GM12878 (cell line): ENCODE results near the gene DNAJC5. TPM values are rescaled to one million over a fixed set of nuclear protein-coding genes. Genes with fewer than 3 reads are reported as not detected.
A peak's percentile ranks its signal among the peaks of the same experiment; 100 is the strongest.

Source experiments
- ATAC-seq: fragments of 200-7000 bp; cut with Tn5 transposase; 3 replicates; pipeline ENCODE4 v1.9.1; 2020; ENCODE audit warnings: mild to moderate bottlenecking, moderate library complexity
- BruUV-seq: library from RNA; stranded (reverse); fragments of 400-500 nt; replicated peaks from 2 replicates; lab custom pipeline; 2021; lab: Mats Ljungman, UMichigan
- CTCF ChIA-PET: fragments of 300-600 bp; sonication (Branson Sonifier 250); formaldehyde crosslinking; extraction: SDS; loops from one replicate; lab custom pipeline; 2021; ENCODE audit warnings: inconsistent platforms; lab: Yijun Ruan, JAX
- POLR2A ChIA-PET: fragments of 350-600 bp; formaldehyde crosslinking; extraction: SDS; loops from one replicate; lab custom pipeline; 2021; ENCODE audit warnings: inconsistent platforms; lab: Charles Lee
- RAD21 ChIA-PET: fragments of 300-600 bp; sonication (Branson Sonifier 250); formaldehyde crosslinking; loops from one replicate; lab custom pipeline; 2023; ENCODE audit warnings: antibody characterized with exemption; ENCODE audit not compliant: unreplicated experiment; lab: Charles Lee
- SMC1A ChIA-PET: fragments of 300-600 bp; sonication (Branson Sonifier 250); formaldehyde crosslinking; loops from one replicate; lab custom pipeline; 2023; ENCODE audit not compliant: unreplicated experiment, uncharacterized antibody; lab: Charles Lee
- DNase-seq: peaks from one replicate; pipeline ENCODE4 v3.0.0-alpha.2; 2011; ENCODE audit warnings: low read depth, low spot score
- FAIRE-seq: peaks from 3 replicates; lab custom pipeline; 2011; peaks lifted over from hg19 to GRCh38; lab: Jason Lieb, UNC
- H2AFZ ChIP-seq: 2 replicates; pipeline ENCODE4 v1.6.0; 2011; ENCODE audit warnings: low read depth, low read length, control low read depth; ENCODE audit not compliant: control insufficient read depth
- H3K27ac ChIP-seq: 2 replicates; pipeline ENCODE4 v1.5.1; 2011; ENCODE audit warnings: control low read depth; ENCODE audit not compliant: control insufficient read depth, insufficient read depth
- H3K27me3 ChIP-seq, 2 experiments: replicated peaks in 1 of 2; 2 replicates each; pipeline versions ENCODE4 v1.6.0 to v1.6.1; 2011; ENCODE audit warnings: low read length in 1 of 2; ENCODE audit not compliant: control insufficient read depth in 2 of 2, insufficient read depth in 2 of 2
- H3K36me3 ChIP-seq, 2 experiments: 2 replicates each; pipeline ENCODE4 v1.5.1; 2011; ENCODE audit warnings: low read length in 1 of 2; ENCODE audit not compliant: control insufficient read depth in 2 of 2, insufficient read depth in 2 of 2
- H3K4me1 ChIP-seq: 2 replicates; pipeline ENCODE4 v1.6.1; 2011; ENCODE audit warnings: mild to moderate bottlenecking, low read length, moderate library complexity, mixed read lengths; ENCODE audit not compliant: control insufficient read depth, insufficient read depth
- H3K4me2 ChIP-seq: 2 replicates; pipeline ENCODE4 v1.6.0; 2011; ENCODE audit warnings: control low read depth; ENCODE audit not compliant: control insufficient read depth, insufficient read depth
- H3K4me3 ChIP-seq: fragments of 200-600 bp; sonication (generic); 2 replicates; pipeline ENCODE4 v1.5.1; 2016
- H3K79me2 ChIP-seq: 2 replicates; pipeline ENCODE4 v1.6.0; 2011; ENCODE audit warnings: low read length; ENCODE audit not compliant: control insufficient read depth, insufficient read depth
- H3K9ac ChIP-seq: 2 replicates; pipeline ENCODE4 v1.8.0; 2011; ENCODE audit warnings: low read length, control low read depth, mixed read lengths; ENCODE audit not compliant: control insufficient read depth, insufficient read depth
- H3K9me3 ChIP-seq: replicated peaks from 3 replicates; pipeline ENCODE4 v1.5.1; 2011; ENCODE audit warnings: mild to moderate bottlenecking, low read length; ENCODE audit not compliant: control insufficient read depth, insufficient read depth
- H4K20me1 ChIP-seq: 2 replicates; pipeline ENCODE4 v1.6.0; 2011; ENCODE audit not compliant: control insufficient read depth, insufficient read depth
- ATF3 ChIP-seq: IDR thresholded peaks from 2 replicates; pipeline ENCODE4 v1.6.1; 2011; ENCODE audit warnings: low read depth, mild to moderate bottlenecking, low read length, moderate library complexity, borderline replicate concordance; ENCODE audit errors: extremely low read depth
- BACH1 ChIP-seq: fragments of 450-650 bp; IDR thresholded peaks from 2 replicates; pipeline ENCODE4 v1.6.1; 2017; ENCODE audit warnings: mild to moderate bottlenecking, borderline replicate concordance
- DPF2 ChIP-seq: fragments of 450-650 bp; IDR thresholded peaks from 2 replicates; pipeline ENCODE4 v1.6.1; 2017; ENCODE audit warnings: mild to moderate bottlenecking
- GATAD2B ChIP-seq: fragments of 450-650 bp; conservative IDR thresholded peaks from 2 replicates; pipeline ENCODE4 v1.6.1; 2017; ENCODE audit warnings: low read depth, mild to moderate bottlenecking, moderate library complexity
- IKZF1 ChIP-seq: fragments of 450-650 bp; conservative IDR thresholded peaks from 2 replicates; pipeline ENCODE4 v1.6.1; 2017; ENCODE audit warnings: antibody characterized with exemption, mild to moderate bottlenecking
- MTA3 ChIP-seq: IDR thresholded peaks from 2 replicates; pipeline ENCODE4 v1.6.1; 2012; ENCODE audit warnings: low read length, inconsistent platforms, borderline replicate concordance
- NBN ChIP-seq: fragments of 450-650 bp; IDR thresholded peaks from 2 replicates; pipeline ENCODE4 v1.6.1; 2016
- NKRF ChIP-seq: fragments of 450-650 bp; conservative IDR thresholded peaks from 2 replicates; pipeline ENCODE4 v1.6.1; 2017; ENCODE audit warnings: mild to moderate bottlenecking, moderate library complexity
- NR2C1 ChIP-seq: fragments of 450-650 bp; IDR thresholded peaks from 2 replicates; pipeline ENCODE4 v1.6.1; 2017; ENCODE audit warnings: antibody characterized with exemption, mild to moderate bottlenecking, moderate library complexity
- NR2F1 ChIP-seq: fragments of 450-650 bp; conservative IDR thresholded peaks from 2 replicates; pipeline ENCODE4 v1.6.1; 2017; ENCODE audit warnings: mild to moderate bottlenecking
- REST ChIP-seq: IDR thresholded peaks from 2 replicates; pipeline ENCODE4 v1.6.1; 2012; ENCODE audit warnings: mild to moderate bottlenecking, low read depth, low read length
- TARDBP ChIP-seq: IDR thresholded peaks from 2 replicates; pipeline ENCODE4 v1.6.1; 2016; ENCODE audit warnings: borderline replicate concordance
- YY1 ChIP-seq: IDR thresholded peaks from 2 replicates; pipeline ENCODE4 v1.6.1; 2011; ENCODE audit warnings: low read depth, mild to moderate bottlenecking, low read length
- WGBS: methylation state at CpG from one replicate; pipeline ENCODE4 v1.1.6; 2016; ENCODE audit warnings: low lambda C conversion rate; ENCODE audit not compliant: insufficient replicate concordance, insufficient coverage; ENCODE audit errors: missing lambda C conversion rate; 5-methylcytosine and 5-hydroxymethylcytosine counted together
- in situ Hi-C: fragments of 300-500 bp; cut with MboI; formaldehyde crosslinking; loops from 9 replicates; pipeline ENCODE4 v1.14.3; 2018; ENCODE audit warnings: mixed read lengths
- intact Hi-C: fragments of 100-400 bp; cut with micrococcal nuclease; formaldehyde crosslinking; loops from one replicate; pipeline ENCODE4 v1.14.2; 2022; ENCODE audit not compliant: unreplicated experiment
- polyA plus RNA-seq, 11 experiments: library from polyadenylated mRNA; depleted of rRNA in 4 of 11; unstranded in 6 of 11; stranded (reverse) in 5 of 11; fragments of >200 nt; fragmentation: Nextera tagmentation in 4 of 11; fragmentation: Illumina TruSeq in 1 of 11; extraction: Ambion mirVana in 4 of 11; extraction: Trizol in 1 of 11; gene quantifications; 1 replicate in 1 of 11; 2 replicates in 10 of 11; pipeline versions ENCODE4 v1.2.1 to v1.2.3, GENCODE V29; 2011 to 2016; ENCODE audit warnings: inconsistent platforms in 2 of 11, missing spikeins in 2 of 11, low read depth in 1 of 11
- total RNA-seq, 4 experiments: library from RNA; depleted of rRNA in 3 of 4; stranded (reverse); fragments of >200 nt in 3 of 4; fragmentation: Illumina TruSeq in 1 of 4; extraction: Trizol in 1 of 4; gene quantifications; 2 replicates each; pipeline versions ENCODE4 v1.2.1 to v1.2.3, GENCODE V29; 2013 to 2021

Gene DNAJC5
- total and polyA plus RNA-seq, 10 of the 15 experiments (the other 5 are each of a cell fraction or from before 2014, with no cell fraction given), result 0.69 to 36.8 (median 17.0) TPM

GRCh38 chr20:63968928-63969760 lies 74.2 kb downstream of the DNAJC5 start:
- ChIA-PET POLR2A (interaction anchor here (1.4 kb wide), 1 partner anchor 12 kb away, joined by 11 read pairs; the partner anchor contains the start of gene UCKL1), RAD21 (no interaction called here), SMC1A (no interaction called here), CTCF (interaction anchor here (1.0 to 1.2 kb wide), 2 partner anchors 13 to 70 kb away, joined by 3 to 4 read pairs; no protein-coding TSS in a partner anchor)
- no peak for FAIRE-seq
- no peaks in the 10 kb centered on the region for H3K9me3 ChIP-seq
- H4K20me1 ChIP-seq, result no peaks in the 10 kb centered on the region
- no peaks in the 10 kb centered on the region for H3K27me3 ChIP-seq
- TF ChIP-seq NKRF (peak; percentile 58; the same call in 1 of the 2 replicates), IKZF1 (0 out of 2 replicates have a peak, but pooled peaks have one; percentile 29), NBN (no peak), NR2C1 (peak; percentile 62), ATF3 (no peak), NR2F1 (peak; percentile 90), DPF2 (peak; percentile 66; the same call in 1 of the 2 replicates), BACH1 (0 out of 2 replicates have a peak, but pooled peaks have one; percentile 52), TARDBP (no peak), MTA3 (no peak), REST (no peak), YY1 (peak; percentile 81), GATAD2B (peak; percentile 67; the same call in 1 of the 2 replicates)
- peaks cover 6 to 8% of the 10 kb centered on the region in 2 experiments; a peak in 3 of 4 replicates for H3K36me3 ChIP-seq
- WGBS, result 15% methylated on average over 24 of the region's 70 CpGs
- ATAC-seq, result no peak; the same call in 2 of the 3 replicates
- H3K27ac ChIP-seq, result peak overlapping the region; percentile 72
- no peak for DNase-seq
- H3K4me1 ChIP-seq, result peaks cover 11% of the 10 kb centered on the region
- in situ Hi-C loops (no loop called here), intact Hi-C loops (no loop called here)
- H3K4me2 ChIP-seq, result peak overlapping the region; percentile 97
- H3K79me2 ChIP-seq, result peaks cover 15% of the 10 kb centered on the region
- H3K9ac ChIP-seq, result peak overlapping the region; percentile 92
- 0 out of 2 replicates have a peak overlapping the region, but pooled peaks have one; percentile 44 for H2AFZ ChIP-seq
- H3K4me3 ChIP-seq, result peak overlapping the region; percentile 82
- BruUV-seq, result no TSS peak
